Loucy (cell line): ENCODE results near the gene MCTP2.

Source experiments
- EZH2phosphoT487 ChIP-seq: fragments of 200-600 bp; IDR thresholded peaks from 2 replicates; pipeline ENCODE4 v1.6.1; 2018; ENCODE audit warnings: antibody characterized with exemption, mild to moderate bottlenecking, moderate library complexity, borderline replicate concordance
- TF ChIP-seq, protein P1 (sequence below): fragments of 200-600 bp; sonication (generic); conservative IDR thresholded peaks from 2 replicates; pipeline ENCODE4 v1.5.1; 2014; ENCODE audit warnings: mild to moderate bottlenecking, antibody characterized with exemption, low read length

GRCh38 chr15:94256511-94256910 lies 25.1 kb downstream of the MCTP2 start:
- TF ChIP-seq, protein P1, sequence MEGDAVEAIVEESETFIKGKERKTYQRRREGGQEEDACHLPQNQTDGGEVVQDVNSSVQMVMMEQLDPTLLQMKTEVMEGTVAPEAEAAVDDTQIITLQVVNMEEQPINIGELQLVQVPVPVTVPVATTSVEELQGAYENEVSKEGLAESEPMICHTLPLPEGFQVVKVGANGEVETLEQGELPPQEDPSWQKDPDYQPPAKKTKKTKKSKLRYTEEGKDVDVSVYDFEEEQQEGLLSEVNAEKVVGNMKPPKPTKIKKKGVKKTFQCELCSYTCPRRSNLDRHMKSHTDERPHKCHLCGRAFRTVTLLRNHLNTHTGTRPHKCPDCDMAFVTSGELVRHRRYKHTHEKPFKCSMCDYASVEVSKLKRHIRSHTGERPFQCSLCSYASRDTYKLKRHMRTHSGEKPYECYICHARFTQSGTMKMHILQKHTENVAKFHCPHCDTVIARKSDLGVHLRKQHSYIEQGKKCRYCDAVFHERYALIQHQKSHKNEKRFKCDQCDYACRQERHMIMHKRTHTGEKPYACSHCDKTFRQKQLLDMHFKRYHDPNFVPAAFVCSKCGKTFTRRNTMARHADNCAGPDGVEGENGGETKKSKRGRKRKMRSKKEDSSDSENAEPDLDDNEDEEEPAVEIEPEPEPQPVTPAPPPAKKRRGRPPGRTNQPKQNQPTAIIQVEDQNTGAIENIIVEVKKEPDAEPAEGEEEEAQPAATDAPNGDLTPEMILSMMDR, result no peak
- no peak for TF ChIP-seq EZH2phosphoT487
